Panc1 (cell line): Measurements from ENCODE around the gene GPATCH3. TPM values are rescaled to one million over a fixed set of nuclear protein-coding genes. Genes with fewer than 3 reads are reported as not detected.
"Not testable (repeated sequence)": the region's sequence is repeated elsewhere in the genome, so short reads cannot be mapped to it uniquely, and the experiment has no call there.

Source experiments
- ATAC-seq: fragments of 200-7000 bp; cut with Tn5 transposase; 2 replicates; pipeline ENCODE4 v1.9.1; 2020; ENCODE audit warnings: mild to moderate bottlenecking, moderate library complexity
- BruUV-seq: library from RNA; stranded (reverse); fragments of 400-500 nt; replicated peaks from 2 replicates; lab custom pipeline; 2021; lab: Mats Ljungman, UMichigan
- CTCF ChIA-PET: fragments of 300-600 bp; sonication (Branson Sonifier 250); formaldehyde crosslinking; loops from one replicate; lab custom pipeline; 2022; ENCODE audit warnings: antibody characterized with exemption; lab: Charles Lee
- POLR2A ChIA-PET: fragments of 300-600 bp; sonication (Branson Sonifier 250); formaldehyde crosslinking; loops from one replicate; lab custom pipeline; 2022; ENCODE audit warnings: antibody characterized with exemption; lab: Charles Lee
- DNase-seq: peaks from one replicate; pipeline ENCODE4 v3.0.0-alpha.2; 2010; ENCODE audit warnings: low read depth, low spot score
- H3K27ac ChIP-seq: 2 replicates; pipeline ENCODE4 v1.5.1; 2011; ENCODE audit warnings: mild to moderate bottlenecking, low read length, inconsistent platforms
- H3K27me3 ChIP-seq: fragments of 200-500 bp; sonication (Bioruptor generic); 2 replicates; pipeline ENCODE4 v1.6.0; 2014; ENCODE audit warnings: low read length, inconsistent platforms; ENCODE audit not compliant: control insufficient read depth, insufficient read depth
- H3K36me3 ChIP-seq: fragments of 200-500 bp; sonication (Bioruptor generic); 2 replicates; pipeline ENCODE4 v1.5.1; 2014; ENCODE audit warnings: inconsistent platforms, mild to moderate bottlenecking, low read length, moderate library complexity; ENCODE audit not compliant: control insufficient read depth, insufficient read depth
- H3K4me1 ChIP-seq: 2 replicates; pipeline ENCODE4 v1.5.1; 2011; ENCODE audit warnings: inconsistent platforms, mild to moderate bottlenecking, low read length, moderate library complexity; ENCODE audit not compliant: control insufficient read depth, insufficient read depth
- H3K4me3 ChIP-seq, 2 experiments: 2 replicates each; pipeline ENCODE4 v1.5.1; 2011 to 2012; ENCODE audit warnings: low read depth in 2 of 2, low read length in 2 of 2, mild to moderate bottlenecking in 2 of 2, inconsistent platforms in 1 of 2, moderate library complexity in 1 of 2
- H3K9me3 ChIP-seq: fragments of 200-500 bp; sonication (Bioruptor generic); 2 replicates; pipeline ENCODE4 v1.5.1; 2014; ENCODE audit warnings: low read depth, mild to moderate bottlenecking, inconsistent platforms, low read length, moderate library complexity; ENCODE audit not compliant: control insufficient read depth, insufficient read depth
- CTCF ChIP-seq: fragments of 450-650 bp; IDR thresholded peaks from 2 replicates; pipeline ENCODE4 v1.5.1; 2017; ENCODE audit warnings: mild to moderate bottlenecking
- POLR2AphosphoS5 ChIP-seq: IDR thresholded peaks from 2 replicates; pipeline ENCODE4 v1.6.1; 2012; ENCODE audit warnings: mild to moderate bottlenecking, low read depth, low read length, moderate library complexity
- REST ChIP-seq, 2 experiments: IDR thresholded peaks; 2 replicates each; pipeline ENCODE4 v1.6.1; 2011 to 2012; ENCODE audit warnings: low read depth in 2 of 2, control low read depth in 1 of 2, low read length in 1 of 2, mild to moderate bottlenecking in 1 of 2, moderate library complexity in 1 of 2; ENCODE audit not compliant: insufficient read depth in 1 of 2
- SIN3A ChIP-seq: IDR thresholded peaks from 2 replicates; pipeline ENCODE4 v1.6.1; 2012; ENCODE audit warnings: low read depth, mild to moderate bottlenecking, low read length, moderate library complexity, borderline replicate concordance; ENCODE audit not compliant: insufficient read depth
- TCF7L2 ChIP-seq: IDR thresholded peaks from 2 replicates; pipeline ENCODE4 v1.6.1; 2011; ENCODE audit warnings: mild to moderate bottlenecking, low read depth, low read length, inconsistent platforms
- in situ Hi-C: cut with HindIII; loops from 2 replicates; pipeline ENCODE4 v1.10.0; 2016; ENCODE audit warnings: low sequenced_read_pairs, low pct_unique_long_range_greater_than_20kb
- intact Hi-C: fragments of 100-400 bp; cut with micrococcal nuclease; formaldehyde crosslinking; loops from one replicate; pipeline ENCODE4 v1.10.0; 2022; ENCODE audit not compliant: unreplicated experiment
- total RNA-seq: library from RNA; stranded (reverse); gene quantifications from one replicate; pipeline ENCODE4 v1.2.1, GENCODE V29; 2021; ENCODE audit not compliant: unreplicated experiment

Gene GPATCH3
- total RNA-seq, 1 experiment from 2014 or later = 29.7 TPM

GRCh38 chr1:26949266-26949925 lies 49.1 kb upstream of the GPATCH3 start:
- POLR2A ChIA-PET = no interaction called here
- peaks cover 5% of the 10 kb centered on the region; the same call in 1 of the 2 replicates for H3K36me3 ChIP-seq

GRCh38 chr1:26948725-26949057 lies 48.4 kb upstream of the GPATCH3 start:
- intact Hi-C loops, H3K27me3 ChIP-seq, ATAC-seq, BruUV-seq, H3K27ac ChIP-seq, in situ Hi-C loops, H3K4me1 ChIP-seq, H3K4me3 ChIP-seq, CTCF ChIA-PET, H3K9me3 ChIP-seq, POLR2A ChIA-PET, DNase-seq, H3K36me3 ChIP-seq: not testable (repeated sequence)

More at GRCh38 chr1:26949266-26949925, 49.1 kb upstream of the GPATCH3 start:
- intact Hi-C loops (no loop called here), in situ Hi-C loops (no loop called here)
- ATAC-seq (peak; percentile 26), DNase-seq (no peak)
- no peaks in the 10 kb centered on the region for H3K27me3 ChIP-seq
- BruUV-seq = no TSS peak
- H3K4me3 ChIP-seq = no peak overlapping the region
- H3K4me1 ChIP-seq = peaks cover 10% of the 10 kb centered on the region; the same call in 1 of the 2 replicates
- CTCF ChIA-PET = no interaction called here
- TF ChIP-seq SIN3A = no peak
- no peak for TF ChIP-seq CTCF
- TF ChIP-seq REST (IDR thresholded peaks at IDR 0.05; ENCODE audit: insufficient read depth in 1 of 2, low read depth in 2 of 2, low read length in 1 of 2) = no peak
- TF ChIP-seq TCF7L2 = no peak
- TF ChIP-seq POLR2AphosphoS5 = no peak
- H3K9me3 ChIP-seq = no peaks in the 10 kb centered on the region
- peak overlapping the region; percentile 26; the same call in 1 of the 2 replicates for H3K27ac ChIP-seq

GRCh38 chr1:26946270-26946669 lies 46.0 kb upstream of the GPATCH3 start:
- no peak overlapping the region for H3K27ac ChIP-seq
- ATAC-seq (no peak), DNase-seq (no peak)
- ChIA-PET POLR2A (no interaction called here), CTCF (interaction anchor here (0.6 kb wide), 1 partner anchor 61 kb away, joined by 8 read pairs; no protein-coding TSS in a partner anchor)
- H3K27me3 ChIP-seq = no peaks in the 10 kb centered on the region
- peaks cover 10% of the 10 kb centered on the region; the same call in 1 of the 2 replicates for H3K4me1 ChIP-seq
- no peaks in the 10 kb centered on the region for H3K9me3 ChIP-seq
- H3K4me3 ChIP-seq = no peak overlapping the region
- TF ChIP-seq SIN3A (no peak), TCF7L2 (no peak), CTCF (no peak), POLR2AphosphoS5 (no peak), REST (IDR thresholded peaks at IDR 0.05; ENCODE audit: insufficient read depth in 1 of 2, low read depth in 2 of 2, low read length in 1 of 2) (no peak)
- intact Hi-C loops (no loop called here), in situ Hi-C loops (no loop called here)
- H3K36me3 ChIP-seq = peaks cover 16% of the 10 kb centered on the region; the same call in 1 of the 2 replicates
- BruUV-seq = no TSS peak
